NCI-H748 treated with DMSO at 0.1 percent for 48 hours (cell line): ENCODE data around the gene PKD2L1.
"Not testable (repeated sequence)": the region's sequence is repeated elsewhere in the genome, so short reads cannot be mapped to it uniquely, and the experiment has no call there.

Experiments
- DNase-seq: peaks from one replicate; lab custom pipeline; 2025; lab: John Stamatoyannopoulos, UW

The PKD2L1 gene

GRCh38 chr10:100286051-100287033 lies 43.7 kb downstream of the PKD2L1 start, which contains the start of gene BLOC1S2:
Gene BLOC1S2, minus strand, starts transcription at chr10:100286680. Its CDS starts 21 bp downstream, at chr10:100286659.
- DNase-seq = peak; percentile 35

DNA sequence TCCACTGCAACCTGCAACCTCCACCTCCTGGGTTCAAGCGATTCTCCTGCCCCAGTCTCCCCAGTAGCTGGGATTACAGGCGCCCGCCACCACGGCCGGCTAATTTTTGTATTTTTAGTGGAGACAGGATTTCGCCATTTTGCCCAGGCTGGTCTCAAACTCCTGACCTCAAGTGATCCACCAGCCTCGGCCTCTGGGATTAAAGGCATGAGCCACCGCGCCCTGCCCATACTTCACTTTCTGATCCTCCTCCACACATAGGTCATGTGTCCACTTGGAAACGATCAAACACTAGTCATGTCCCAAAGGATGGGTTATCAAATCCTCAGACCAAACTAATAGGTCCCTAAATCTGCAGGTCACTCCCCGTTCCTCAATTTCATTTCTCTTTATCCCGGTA lies 44.7 kb downstream of the PKD2L1 start:
- not testable (repeated sequence) for DNase-seq

DNA sequence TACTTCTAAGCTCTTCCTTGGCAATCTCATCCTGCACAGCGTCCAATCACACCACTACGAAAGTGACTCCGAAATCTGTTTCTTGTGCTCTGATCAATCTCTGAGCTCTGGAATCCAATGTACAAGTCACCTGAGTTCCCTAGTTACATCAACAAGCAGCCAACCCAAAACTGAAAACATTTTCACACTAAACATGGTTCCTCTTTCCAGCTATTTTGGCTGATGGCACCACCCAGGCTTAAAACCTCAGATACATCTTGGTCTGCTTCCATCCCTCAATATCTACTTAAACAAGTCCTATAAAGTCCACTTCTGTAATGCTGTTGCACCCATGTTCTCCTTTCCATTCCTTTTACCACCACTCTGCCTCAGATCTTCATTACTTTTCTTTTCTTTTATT lies 47.1 kb downstream of the PKD2L1 start:
- no peak for DNase-seq

GRCh38 chr10:100276971-100277370 lies 53.1 kb downstream of the PKD2L1 start:
- DNase-seq = not testable (repeated sequence)

DNA sequence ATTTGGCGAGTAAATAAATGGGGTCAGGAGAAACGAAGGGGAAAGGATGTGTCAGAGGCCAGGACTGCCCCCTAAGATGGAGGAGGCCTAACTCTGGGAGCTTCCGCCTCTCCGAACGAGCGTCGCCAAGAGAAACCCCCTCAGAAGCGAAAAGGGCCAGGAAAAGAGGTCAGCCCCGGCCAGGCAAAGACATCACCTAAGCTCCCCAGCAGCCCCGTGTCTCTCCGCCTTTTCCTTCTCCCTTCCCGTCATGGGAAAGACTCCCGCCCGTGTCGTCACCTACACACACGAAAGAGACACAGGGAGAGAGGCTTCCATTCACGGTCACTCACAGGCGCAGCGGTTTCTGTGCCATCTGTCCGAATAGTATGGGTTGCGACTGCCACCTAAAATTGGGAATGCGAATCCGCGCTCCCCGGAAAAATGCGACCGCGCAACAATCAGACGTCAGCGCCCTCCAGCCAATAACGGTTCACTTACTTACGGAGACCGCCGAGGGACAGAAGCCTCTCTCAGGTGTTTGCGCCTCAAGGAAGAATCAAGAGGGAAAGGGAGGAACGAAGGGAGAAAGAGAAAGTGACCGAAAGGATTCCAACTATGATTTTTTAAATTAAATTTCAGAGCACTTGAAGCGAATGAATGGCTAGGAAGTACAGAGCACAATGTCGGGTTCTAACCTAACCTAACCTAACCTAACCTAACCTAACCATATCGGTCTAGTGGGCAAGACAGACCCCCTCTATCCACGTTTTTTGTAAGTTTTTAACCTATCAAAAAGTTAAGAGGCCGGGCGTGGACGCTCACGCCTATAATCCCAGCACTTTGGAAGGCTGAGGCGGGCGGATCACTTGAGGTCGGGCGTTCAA lies 62.6 kb downstream of the PKD2L1 start, which contains the start of gene CWF19L1:
CWF19L1 (minus strand) TSS at position 400 of the 866 bp plus-strand sequence; CDS start at position 355, 45 bp downstream.
- DNase-seq = peak; percentile 52

- DNase-seq = no peak
Observed at GRCh38 chr10:100265821-100266485, 64.1 kb downstream of the PKD2L1 start.

GRCh38 chr10:100254191-100254590 lies 75.8 kb downstream of the PKD2L1 start:
- DNase-seq = no peak

GRCh38 chr10:100253041-100253440 lies 77.0 kb downstream of the PKD2L1 start:
- no peak for DNase-seq

- DNase-seq = no peak
Observed at GRCh38 chr10:100248820-100249219, 81.2 kb downstream of the PKD2L1 start.

GRCh38 chr10:100245484-100246220 lies 84.4 kb downstream of the PKD2L1 start:
- no peak for DNase-seq

DNA sequence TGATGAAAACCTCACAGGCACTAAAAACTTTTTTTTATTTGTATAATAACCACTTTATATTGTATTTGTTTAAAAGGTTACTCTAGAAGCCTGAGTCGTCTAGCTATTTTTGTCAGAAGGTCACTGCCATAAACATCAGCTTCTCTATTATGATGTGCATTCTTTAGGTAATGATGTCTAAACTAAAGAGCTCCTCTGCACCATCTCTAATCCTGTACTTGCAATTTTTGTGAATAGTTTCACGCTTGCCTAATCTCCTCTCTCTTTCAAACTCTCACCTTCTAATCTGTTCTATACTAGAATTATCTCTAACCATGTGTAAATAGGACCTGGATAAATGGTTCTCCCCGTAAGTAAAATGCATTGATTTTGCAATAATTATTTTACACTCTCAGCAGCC lies 90.2 kb downstream of the PKD2L1 start:
- DNase-seq = no peak

DNA sequence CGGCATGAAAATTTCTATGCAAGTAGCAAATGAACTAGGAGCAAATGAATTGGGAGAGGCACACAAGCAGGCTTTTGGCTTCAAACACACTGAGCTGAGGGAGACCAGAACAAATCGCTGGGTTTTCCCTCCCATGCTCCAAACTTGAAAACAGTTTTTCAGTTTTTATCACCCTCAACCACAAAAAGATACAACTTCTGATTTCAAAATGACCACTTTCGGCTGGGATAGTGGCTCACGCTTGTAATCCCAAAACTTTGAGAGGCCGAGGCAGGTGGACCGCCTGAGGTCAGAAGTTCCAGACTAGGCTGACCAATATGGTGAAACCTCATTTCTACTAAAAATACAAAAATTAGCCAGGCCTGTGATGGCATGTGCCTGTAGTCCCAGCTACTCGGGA lies 91.6 kb downstream of the PKD2L1 start:
- no peak for DNase-seq
